Activated T-cell treated with anti-CD3 and anti-CD28 coated beads for 24 hours (primary cell): ENCODE data around the gene LDLR.
"Not testable (repeated sequence)": the region's sequence is repeated elsewhere in the genome, so short reads cannot be mapped to it uniquely, and the experiment has no call there.

Experiments used
- DNase-seq: peaks from one replicate; pipeline ENCODE4 v3.0.0-alpha.2; 2020; ENCODE audit warnings: low read depth

Gene LDLR

DNA sequence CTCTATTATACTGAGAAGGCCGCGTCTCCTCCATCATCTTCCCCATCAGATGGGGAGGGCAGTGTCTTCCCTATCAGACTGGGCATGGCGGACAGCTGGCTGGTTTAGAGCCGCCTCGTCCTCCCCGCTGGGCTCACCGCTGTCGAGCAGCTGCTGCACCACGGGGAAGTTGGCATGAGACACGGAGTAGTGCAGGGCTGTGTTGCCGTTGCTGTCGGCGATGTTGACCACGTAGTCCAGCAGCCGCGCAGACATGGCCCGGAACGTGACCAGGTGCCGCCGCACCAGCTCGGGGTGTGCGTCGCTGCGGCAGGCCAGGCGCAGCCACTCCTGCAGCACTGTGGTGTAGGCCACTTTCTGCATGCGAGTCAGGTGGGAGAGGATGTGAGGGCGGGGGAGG is 85.1 kb downstream of the LDLR start:
- no peak for DNase-seq

DNA sequence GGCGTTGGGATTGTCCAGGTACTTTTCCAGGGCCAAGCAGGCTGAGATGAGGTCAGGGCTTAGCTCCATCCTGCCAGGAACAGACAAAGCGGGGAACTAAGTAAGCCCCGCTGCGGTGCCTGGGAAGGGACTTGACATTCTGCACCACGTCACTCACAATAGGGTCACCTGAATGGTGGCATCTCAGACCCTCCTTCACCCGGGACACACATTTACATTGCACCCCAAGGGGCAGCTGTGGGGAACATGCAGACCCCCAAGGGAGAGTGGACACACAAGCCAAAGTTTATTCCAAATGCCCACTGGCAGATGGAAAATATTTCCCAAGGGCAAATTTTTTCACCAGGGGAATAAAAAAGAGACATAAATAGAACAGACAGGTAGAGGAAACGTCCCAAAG is 86.7 kb downstream of the LDLR start:
- no peak for DNase-seq

DNA sequence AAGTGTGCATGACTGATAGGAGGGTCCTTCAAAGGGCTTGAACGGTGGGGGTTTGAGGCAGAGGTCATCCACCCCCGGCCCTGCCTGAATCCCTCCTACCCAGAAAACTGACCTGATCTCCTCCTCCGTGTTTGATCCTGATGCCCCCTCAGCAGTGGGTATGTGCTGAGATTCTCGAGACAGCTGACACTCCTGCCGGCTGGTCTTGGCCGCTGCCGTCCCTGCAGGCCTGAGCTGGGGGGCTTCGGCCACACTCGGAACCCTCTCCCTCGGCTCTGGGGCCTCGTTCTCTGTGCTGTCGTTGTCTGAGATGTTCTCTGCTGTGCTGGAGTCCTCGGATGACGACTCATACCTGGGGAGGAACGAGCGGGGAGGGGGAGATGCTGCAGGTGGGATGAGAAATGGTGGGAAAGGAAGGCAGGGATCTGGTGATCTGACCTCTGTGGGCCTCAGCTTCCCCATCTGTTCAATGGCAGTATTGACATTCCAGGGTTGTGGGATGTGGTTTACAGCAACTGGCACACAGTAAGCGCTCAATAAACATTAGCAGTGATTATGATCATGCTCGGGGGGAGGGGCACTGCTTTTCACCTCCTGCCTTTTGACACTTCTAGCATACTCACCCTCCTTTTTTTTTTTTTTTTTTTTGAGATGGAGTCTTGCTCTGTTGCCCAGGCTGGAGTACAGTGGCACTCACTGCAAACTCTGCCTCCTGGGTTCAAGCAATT is 87.4 kb downstream of the LDLR start:
- no peak for DNase-seq

DNA sequence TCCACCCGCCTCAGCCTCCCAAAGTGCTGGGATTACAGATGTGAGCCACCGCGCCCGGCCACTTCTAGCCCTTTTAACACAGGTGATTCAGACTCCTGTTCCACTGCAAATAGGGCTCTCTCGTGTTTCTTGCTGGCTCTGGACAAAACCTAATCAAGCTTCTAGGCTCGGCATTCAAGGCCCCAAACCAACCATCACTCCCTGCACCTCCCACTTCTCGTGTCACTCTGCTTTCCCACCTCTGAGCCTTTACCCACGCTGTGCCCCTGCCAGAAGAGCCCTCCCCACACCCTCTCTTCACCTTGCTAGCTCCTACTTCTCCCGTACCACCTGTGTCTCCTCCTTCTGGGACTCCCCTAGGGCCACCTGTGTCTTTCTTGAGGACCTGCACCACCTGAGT is 88.3 kb downstream of the LDLR start:
- no peak for DNase-seq

DNA sequence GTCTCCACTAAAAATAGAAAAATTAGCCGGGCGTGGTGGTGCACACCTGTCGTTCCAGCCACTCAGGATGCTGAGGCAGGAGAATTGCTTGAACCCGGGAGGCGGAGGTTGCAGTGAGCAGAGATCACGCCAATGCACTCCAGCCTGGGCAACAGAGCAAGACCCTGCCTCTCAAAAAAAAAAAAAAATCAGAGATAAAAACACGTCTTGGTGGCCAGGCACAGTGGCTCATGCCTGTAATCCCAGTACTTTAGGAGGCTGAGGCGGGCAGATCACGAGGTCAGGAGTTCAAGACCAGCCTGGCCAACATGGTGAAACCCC is 89.8 kb downstream of the LDLR start:
- not testable (repeated sequence) for DNase-seq

DNA sequence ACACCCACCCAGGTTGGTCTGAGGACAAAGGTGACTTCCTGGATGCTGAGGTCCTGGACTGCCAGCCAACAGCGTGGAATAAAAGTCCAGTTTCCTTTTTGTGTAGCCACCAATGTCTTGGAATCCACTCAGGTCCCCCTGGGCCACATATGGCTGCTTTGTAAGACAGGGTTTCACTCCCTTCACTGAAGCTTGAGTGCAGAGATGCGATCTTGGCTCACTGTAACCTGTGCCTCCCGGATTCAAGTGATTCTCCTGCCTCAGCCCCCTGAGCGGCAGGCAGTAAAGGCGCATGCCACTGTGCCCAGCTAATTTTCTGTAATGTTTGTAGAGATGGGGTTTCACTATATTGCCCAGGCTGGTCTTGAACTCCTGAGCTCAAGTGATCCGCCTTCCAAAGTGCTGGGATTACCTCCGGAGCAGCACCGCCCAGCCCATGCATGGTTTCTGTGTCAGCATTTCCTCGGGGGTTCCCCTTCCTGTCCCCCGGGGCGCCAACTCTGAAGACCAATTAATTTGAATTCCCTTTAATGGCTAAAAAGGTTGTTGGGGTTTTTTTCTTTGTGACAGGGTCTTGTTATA is 90.5 kb downstream of the LDLR start:
- no peak for DNase-seq

DNA sequence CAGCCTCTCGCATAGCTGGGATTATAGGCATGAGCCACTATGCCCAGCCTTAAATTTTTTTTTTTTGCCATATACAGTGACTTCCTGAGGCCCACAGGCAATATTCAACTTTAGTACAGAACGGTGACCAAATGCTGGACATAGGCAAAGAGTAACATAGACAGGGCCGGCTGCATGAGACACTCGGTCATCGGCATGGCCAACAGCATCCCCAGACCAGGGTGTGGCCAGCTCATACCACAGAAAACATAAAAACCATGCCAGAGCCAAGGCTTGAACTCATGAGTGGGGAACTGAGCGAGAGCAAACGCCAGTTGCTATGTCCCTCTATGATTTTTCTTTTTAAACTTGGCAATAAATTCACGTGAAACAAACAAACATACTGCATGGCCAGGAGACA is 91.1 kb downstream of the LDLR start:
- DNase-seq: no peak

DNA sequence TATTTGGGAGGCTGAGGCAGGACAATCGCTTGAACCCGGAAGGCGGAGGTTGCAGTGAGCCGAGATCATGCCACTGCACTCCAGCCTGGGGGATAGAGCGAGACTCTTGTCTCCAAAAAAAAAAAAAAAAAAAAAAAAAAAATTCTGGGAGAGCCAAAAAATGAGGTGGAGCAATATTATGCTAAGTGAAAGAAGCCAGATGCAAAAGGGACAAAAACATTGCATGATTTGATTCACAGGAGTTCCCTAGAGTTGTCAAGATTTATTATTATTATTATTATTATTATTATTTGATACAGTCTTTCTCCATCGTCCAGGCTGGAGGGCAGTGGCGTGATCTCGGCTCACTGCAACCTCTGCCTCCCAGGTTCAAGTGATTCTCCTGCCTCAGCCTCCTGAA is 91.7 kb downstream of the LDLR start:
- DNase-seq: not testable (repeated sequence)

DNA sequence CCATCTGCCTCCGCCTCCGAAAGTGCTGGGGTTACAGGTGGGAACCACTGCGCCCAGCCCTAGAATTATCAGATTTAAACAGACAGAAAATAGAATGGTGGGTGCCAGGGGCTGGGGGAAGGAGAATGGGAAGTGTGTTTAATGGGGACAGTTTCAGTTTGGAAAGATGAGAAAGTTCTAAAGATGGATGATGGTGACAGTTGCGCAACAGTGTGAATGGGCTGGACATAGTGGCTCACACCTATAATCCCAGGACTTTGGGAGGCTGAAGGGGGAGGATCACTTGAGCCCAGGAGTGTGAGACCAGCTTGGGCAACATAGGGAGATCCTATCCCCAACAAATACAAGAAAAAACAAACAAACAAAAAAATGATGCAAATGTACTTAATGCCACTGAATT is 92.2 kb downstream of the LDLR start:
- no peak for DNase-seq
